Neural progenitor cell (in vitro differentiated cells): ENCODE data around the gene MGME1. TPM values are rescaled to one million over a fixed set of nuclear protein-coding genes. Genes with fewer than 3 reads are reported as not detected.
A peak's percentile ranks its signal among the peaks of the same experiment; 100 is the strongest.
"Not testable (repeated sequence)": the region's sequence is repeated elsewhere in the genome, so short reads cannot be mapped to it uniquely, and the experiment has no call there.

Source experiments
- DNase-seq: peaks from one replicate; pipeline ENCODE4 v3.0.0-alpha.2; 2016; ENCODE audit warnings: low spot score
- H2AFZ ChIP-seq: fragments of 200-600 bp; sonication (generic); replicated peaks from 2 replicates; pipeline ENCODE4 v1.6.1; 2016; ENCODE audit warnings: antibody characterized with exemption
- H3F3A ChIP-seq: fragments of 200-600 bp; sonication (generic); 2 replicates; pipeline ENCODE4 v1.6.1; 2016; ENCODE audit warnings: antibody characterized with exemption, low read depth
- H3K27ac ChIP-seq: fragments of 200-600 bp; sonication (generic); 2 replicates; pipeline ENCODE4 v1.5.1; 2016; ENCODE audit warnings: mild to moderate bottlenecking
- H3K27me3 ChIP-seq: fragments of 200-600 bp; sonication (generic); 2 replicates; pipeline ENCODE4 v1.6.1; 2016; ENCODE audit warnings: mild to moderate bottlenecking, moderate library complexity
- H3K36me3 ChIP-seq: fragments of 200-600 bp; sonication (generic); 2 replicates; pipeline ENCODE4 v1.5.1; 2016
- H3K4me1 ChIP-seq: fragments of 200-600 bp; sonication (generic); 2 replicates; pipeline ENCODE4 v1.6.1; 2016; ENCODE audit warnings: mixed run types
- H3K4me2 ChIP-seq: fragments of 200-600 bp; sonication (generic); 2 replicates; pipeline ENCODE4 v1.6.1; 2016
- H3K4me3 ChIP-seq: fragments of 200-600 bp; sonication (generic); 2 replicates; pipeline ENCODE4 v1.5.1; 2016
- H3K79me2 ChIP-seq: fragments of 200-600 bp; sonication (generic); 2 replicates; pipeline ENCODE4 v1.6.1; 2016; ENCODE audit warnings: low read depth
- H3K9ac ChIP-seq: fragments of 200-600 bp; sonication (generic); 2 replicates; pipeline ENCODE4 v1.6.1; 2016
- H3K9me3 ChIP-seq: fragments of 200-600 bp; sonication (generic); 2 replicates; pipeline ENCODE4 v1.5.1; 2016; ENCODE audit warnings: low read depth
- H4K20me1 ChIP-seq: fragments of 200-600 bp; sonication (generic); 2 replicates; pipeline ENCODE4 v1.6.1; 2016; ENCODE audit warnings: low read depth
- H3K27ac Mint-ChIP-seq: 3 replicates; pipeline ENCODE4 v1.8.0; 2021; ENCODE audit warnings: mixed read lengths
- H3K27me3 Mint-ChIP-seq: 2 replicates; pipeline ENCODE4 v1.8.0; 2022; ENCODE audit warnings: low read depth, mild to moderate bottlenecking, inconsistent platforms, moderate library complexity, mixed read lengths; ENCODE audit not compliant: insufficient read depth
- H3K36me3 Mint-ChIP-seq: 3 replicates; pipeline ENCODE4 v1.8.0; 2021; ENCODE audit warnings: mixed read lengths
- H3K4me1 Mint-ChIP-seq: 3 replicates; pipeline ENCODE4 v1.8.0; 2021; ENCODE audit warnings: mixed read lengths
- H3K4me3 Mint-ChIP-seq: 3 replicates; pipeline ENCODE4 v1.8.0; 2021; ENCODE audit warnings: mild to moderate bottlenecking, moderate library complexity, mixed read lengths
- H3K9me3 Mint-ChIP-seq: 3 replicates; pipeline ENCODE4 v1.8.0; 2020; ENCODE audit warnings: mixed read lengths
- EZH2 ChIP-seq: fragments of 200-600 bp; sonication (generic); IDR thresholded peaks from 2 replicates; pipeline ENCODE4 v1.6.1; 2017; ENCODE audit warnings: antibody characterized with exemption, mild to moderate bottlenecking, moderate library complexity
- EZH2phosphoT487 ChIP-seq: fragments of 200-600 bp; sonication (generic); IDR thresholded peaks from 2 replicates; pipeline ENCODE4 v1.6.1; 2017; ENCODE audit warnings: antibody characterized with exemption
- total RNA-seq: library from RNA; depleted of rRNA; stranded (reverse); fragments of >200 nt; gene quantifications from 2 replicates; pipeline ENCODE4 v1.2.3, GENCODE V29; 2015; ENCODE audit warnings: low replicate concordance
- TF ChIP-seq, protein P1 (sequence below): fragments of 200-600 bp; sonication (generic); IDR thresholded peaks from 2 replicates; pipeline ENCODE4 v1.5.1; 2017; ENCODE audit warnings: antibody characterized with exemption, mild to moderate bottlenecking

MGME1 gene
- total RNA-seq, 1 donor from 2014 or later, result 87.2 TPM

DNA sequence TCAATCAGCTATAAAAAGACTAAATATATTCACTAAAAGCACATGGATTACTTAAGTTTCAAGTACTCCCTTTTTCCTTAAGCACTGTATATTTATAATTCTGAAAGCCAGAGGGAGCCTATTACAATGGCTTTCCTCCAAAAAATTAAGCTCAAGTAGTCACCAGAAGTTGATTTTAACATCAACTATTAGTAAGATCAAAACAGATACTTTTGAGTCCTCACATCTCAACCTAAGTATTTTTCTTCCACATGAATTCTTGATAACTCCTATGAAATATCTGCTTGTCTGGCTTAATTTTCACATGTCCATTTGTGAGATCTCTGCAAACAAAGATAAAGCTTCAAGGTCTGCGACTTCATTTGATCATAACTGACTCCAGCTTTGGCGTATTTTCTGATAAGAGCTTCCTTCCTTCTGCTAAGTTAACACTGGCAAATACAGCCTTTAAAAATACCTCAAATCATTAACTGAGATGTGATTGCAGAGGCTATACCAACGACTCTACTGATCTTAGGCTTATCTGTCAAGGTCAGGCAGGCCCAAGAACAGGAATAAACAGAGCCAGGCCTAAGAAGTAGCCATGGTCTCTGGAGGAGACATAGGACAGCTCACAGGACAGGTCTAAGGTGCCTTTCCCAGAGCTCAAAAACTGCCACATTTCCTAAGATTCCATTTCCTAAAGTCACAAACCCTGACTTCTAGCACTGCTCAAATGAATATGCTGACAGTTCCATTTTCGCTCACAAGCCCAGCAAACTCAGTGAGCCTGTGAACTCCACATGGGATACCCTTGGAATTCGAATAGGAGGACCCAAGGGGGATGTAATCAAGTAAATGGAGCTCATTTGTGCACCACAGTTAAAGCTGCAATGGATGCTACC lies 10.2 kb upstream of the MGME1 start:
- Histone ChIP-seq H3K27me3 (no peaks in the 10 kb centered on the region), H3K4me3 (no peak overlapping the region), H3K4me1 (peaks cover 26% of the 10 kb centered on the region), H2AFZ (no peak overlapping the region), H3K27ac (no peak overlapping the region), H3K9me3 (no peaks in the 10 kb centered on the region), H4K20me1 (peaks cover 99% of the 10 kb centered on the region), H3K36me3 (peaks cover 7% of the 10 kb centered on the region), H3K79me2 (peaks cover 100% of the 10 kb centered on the region), H3K9ac (no peak overlapping the region), H3F3A (peaks cover 20% of the 10 kb centered on the region), H3K4me2 (no peak overlapping the region)
- Mint-ChIP-seq H3K4me1 (peaks cover 41% of the 10 kb centered on the region), H3K36me3 (peaks cover 43% of the 10 kb centered on the region), H3K27ac (no peak overlapping the region), H3K9me3 (no peaks in the 10 kb centered on the region), H3K27me3 (no peaks in the 10 kb centered on the region), H3K4me3 (no peak overlapping the region)
- no peak for TF ChIP-seq EZH2
- no peak for TF ChIP-seq EZH2phosphoT487
- no peak for DNase-seq

DNA sequence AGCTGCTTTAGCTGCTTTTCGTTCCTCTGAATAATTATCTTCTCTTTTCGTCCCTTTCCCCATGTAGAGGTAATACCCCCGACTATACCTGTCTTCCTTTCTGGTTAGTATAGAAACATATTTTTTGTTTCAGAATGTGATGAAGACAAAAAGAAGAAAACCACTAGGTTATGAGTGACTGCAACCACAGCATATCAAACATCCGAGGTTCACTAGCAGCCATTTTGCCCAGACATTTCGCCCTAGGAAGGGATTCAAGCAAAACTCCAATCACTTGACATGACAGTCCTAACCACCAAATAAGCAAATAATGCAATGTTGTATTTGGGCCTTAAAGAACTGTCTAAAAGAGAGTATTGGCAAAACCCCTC lies 9.6 kb upstream of the MGME1 start:
- H3K79me2 ChIP-seq, result peaks cover 100% of the 10 kb centered on the region
- Mint-ChIP-seq H3K4me3 (no peak overlapping the region), H3K36me3 (peaks cover 41% of the 10 kb centered on the region), H3K27ac (no peak overlapping the region), H3K27me3 (no peaks in the 10 kb centered on the region), H3K4me1 (peaks cover 45% of the 10 kb centered on the region), H3K9me3 (no peaks in the 10 kb centered on the region)
- H3K9me3 ChIP-seq, result no peaks in the 10 kb centered on the region
- H3K4me2 ChIP-seq, result no peak overlapping the region
- no peak for TF ChIP-seq EZH2phosphoT487
- TF ChIP-seq, protein P1, sequence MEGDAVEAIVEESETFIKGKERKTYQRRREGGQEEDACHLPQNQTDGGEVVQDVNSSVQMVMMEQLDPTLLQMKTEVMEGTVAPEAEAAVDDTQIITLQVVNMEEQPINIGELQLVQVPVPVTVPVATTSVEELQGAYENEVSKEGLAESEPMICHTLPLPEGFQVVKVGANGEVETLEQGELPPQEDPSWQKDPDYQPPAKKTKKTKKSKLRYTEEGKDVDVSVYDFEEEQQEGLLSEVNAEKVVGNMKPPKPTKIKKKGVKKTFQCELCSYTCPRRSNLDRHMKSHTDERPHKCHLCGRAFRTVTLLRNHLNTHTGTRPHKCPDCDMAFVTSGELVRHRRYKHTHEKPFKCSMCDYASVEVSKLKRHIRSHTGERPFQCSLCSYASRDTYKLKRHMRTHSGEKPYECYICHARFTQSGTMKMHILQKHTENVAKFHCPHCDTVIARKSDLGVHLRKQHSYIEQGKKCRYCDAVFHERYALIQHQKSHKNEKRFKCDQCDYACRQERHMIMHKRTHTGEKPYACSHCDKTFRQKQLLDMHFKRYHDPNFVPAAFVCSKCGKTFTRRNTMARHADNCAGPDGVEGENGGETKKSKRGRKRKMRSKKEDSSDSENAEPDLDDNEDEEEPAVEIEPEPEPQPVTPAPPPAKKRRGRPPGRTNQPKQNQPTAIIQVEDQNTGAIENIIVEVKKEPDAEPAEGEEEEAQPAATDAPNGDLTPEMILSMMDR, result no peak
- no peak for TF ChIP-seq EZH2
- DNase-seq, result no peak
- H3K36me3 ChIP-seq, result peaks cover 7% of the 10 kb centered on the region
- peaks cover 30% of the 10 kb centered on the region for H3K4me1 ChIP-seq
- no peak overlapping the region for H3K9ac ChIP-seq
- no peaks in the 10 kb centered on the region for H3K27me3 ChIP-seq
- H3K27ac ChIP-seq, result no peak overlapping the region
- H3K4me3 ChIP-seq, result no peak overlapping the region
- H4K20me1 ChIP-seq, result peaks cover 100% of the 10 kb centered on the region
- H3F3A ChIP-seq, result peaks cover 20% of the 10 kb centered on the region
- H2AFZ ChIP-seq, result no peak overlapping the region

DNA sequence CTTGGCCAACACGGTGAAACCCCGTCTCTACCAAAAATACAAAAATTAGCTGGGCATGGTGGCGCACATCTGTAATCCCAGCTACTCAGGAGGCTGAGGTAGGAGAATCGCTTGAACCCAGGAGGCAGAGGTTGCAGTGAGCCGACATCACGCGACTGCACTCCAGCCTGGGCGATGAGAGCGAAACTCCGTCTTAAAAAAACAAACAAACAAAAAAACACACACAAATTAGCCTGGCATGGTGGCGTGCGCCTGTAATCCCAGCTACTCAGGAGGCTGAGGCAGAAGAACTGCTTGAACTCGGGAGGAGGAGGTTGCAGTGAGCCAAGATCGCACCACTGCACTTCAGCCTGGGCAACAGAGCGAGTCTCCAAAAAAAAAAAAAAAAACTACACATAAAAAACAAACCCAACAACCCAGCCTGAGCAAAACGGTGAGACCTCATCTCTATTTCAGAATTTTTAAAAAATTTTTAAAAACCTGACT lies 8.4 kb upstream of the MGME1 start:
- not testable (repeated sequence) for H3K9me3 ChIP-seq, H2AFZ ChIP-seq, H3K27me3 Mint-ChIP-seq, H3K27ac Mint-ChIP-seq, H3K27ac ChIP-seq, H3K36me3 ChIP-seq, H3K9me3 Mint-ChIP-seq, H3K27me3 ChIP-seq, H3K4me3 Mint-ChIP-seq, DNase-seq, H3K9ac ChIP-seq
- peaks cover 20% of the 10 kb centered on the region for H3F3A ChIP-seq
- peaks cover 100% of the 10 kb centered on the region for H4K20me1 ChIP-seq
- peak overlapping the region; percentile 36 for H3K4me2 ChIP-seq
- H3K79me2 ChIP-seq, result peaks cover 100% of the 10 kb centered on the region
- peaks cover 42% of the 10 kb centered on the region for H3K4me1 ChIP-seq
- Mint-ChIP-seq H3K36me3 (peaks cover 38% of the 10 kb centered on the region), H3K4me1 (peaks cover 55% of the 10 kb centered on the region)
- H3K4me3 ChIP-seq, result peak overlapping the region; percentile 1

DNA sequence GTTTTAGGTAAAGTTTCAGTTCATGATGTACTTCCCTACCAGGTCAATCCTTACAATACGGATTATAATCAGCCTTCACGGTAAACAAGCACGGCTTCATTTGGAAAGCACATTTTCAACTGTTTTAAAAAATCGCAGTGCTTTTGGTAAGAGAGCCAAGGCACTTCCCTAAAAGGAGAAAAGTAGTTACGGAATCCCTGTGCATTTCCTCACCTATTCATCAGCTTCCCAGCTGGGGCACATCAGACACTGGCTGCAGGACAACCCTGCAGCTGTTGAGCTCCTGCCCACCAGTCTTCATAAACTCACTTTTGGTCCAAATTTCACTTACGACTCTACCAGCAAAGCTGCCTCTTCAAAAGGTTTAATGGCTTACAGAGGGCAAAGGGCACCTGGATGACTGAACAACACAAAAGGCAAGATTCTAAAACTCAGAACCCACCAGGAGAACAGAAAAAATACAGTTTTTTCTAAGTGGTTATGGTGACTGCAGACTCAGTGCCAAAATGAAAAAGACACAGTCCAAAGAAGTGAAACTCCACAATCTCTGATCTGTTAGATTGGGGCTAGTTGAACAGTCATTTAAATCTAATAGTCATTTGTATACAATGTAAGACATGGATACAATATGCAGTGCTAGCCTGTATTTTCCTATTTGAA lies 7.8 kb upstream of the MGME1 start:
- Histone ChIP-seq H3F3A (peaks cover 20% of the 10 kb centered on the region), H3K36me3 (no peaks in the 10 kb centered on the region)
- H3K4me3 Mint-ChIP-seq, result peak overlapping the region; percentile 2

More for the DNA sequence above, 7.8 kb upstream of the MGME1 start:
- H3K79me2 ChIP-seq, result peaks cover 100% of the 10 kb centered on the region
- H4K20me1 ChIP-seq, result peaks cover 100% of the 10 kb centered on the region
- no peak for DNase-seq
- Mint-ChIP-seq H3K27me3 (no peaks in the 10 kb centered on the region), H3K9me3 (no peaks in the 10 kb centered on the region), H3K4me1 (peaks cover 59% of the 10 kb centered on the region), H3K36me3 (peaks cover 35% of the 10 kb centered on the region), H3K27ac (peak overlapping the region; percentile 81)
- peaks cover 49% of the 10 kb centered on the region for H3K4me1 ChIP-seq
- H3K4me2 ChIP-seq, result peak overlapping the region; percentile 36
- no peak for TF ChIP-seq EZH2
- no peak for TF ChIP-seq EZH2phosphoT487
- TF ChIP-seq, protein P1, result no peak
- no peaks in the 10 kb centered on the region for H3K9me3 ChIP-seq
- H3K4me3 ChIP-seq, result peak overlapping the region; percentile 1
- H3K9ac ChIP-seq, result no peak overlapping the region
- peak overlapping the region; percentile 24 for H3K27ac ChIP-seq
- no peak overlapping the region for H2AFZ ChIP-seq
- no peaks in the 10 kb centered on the region for H3K27me3 ChIP-seq
